H1 (cell line): Measurements from ENCODE around the gene RASAL1. TPM values are rescaled to one million over a fixed set of nuclear protein-coding genes. Genes with fewer than 3 reads are reported as not detected.

ENCODE experiments used
- CTCF ChIA-PET: fragments of 300-600 bp; sonication (Branson Sonifier 250); formaldehyde crosslinking; loops from one replicate; lab custom pipeline; 2021; ENCODE audit not compliant: partially characterized antibody; lab: Charles Lee
- POLR2A ChIA-PET: fragments of 300-600 bp; sonication (Branson Sonifier 250); formaldehyde crosslinking; loops from one replicate; lab custom pipeline; 2021; ENCODE audit warnings: inconsistent platforms; ENCODE audit not compliant: partially characterized antibody; lab: Charles Lee
- DNase-seq, 2 experiments: peaks; one replicate each; pipeline versions ENCODE4 v3.0.0 to v3.0.0-alpha.2; 2010 to 2022; ENCODE audit warnings: low spot score in 2 of 2, low read depth in 1 of 2, mixed read lengths in 1 of 2
- FAIRE-seq: peaks from 2 replicates; lab custom pipeline; 2011; peaks lifted over from hg19 to GRCh38; lab: Jason Lieb, UNC
- H2AFZ ChIP-seq: 2 replicates; pipeline ENCODE4 v1.8.1; 2012; ENCODE audit warnings: low read length, inconsistent platforms
- H2AK5ac ChIP-seq: 2 replicates; pipeline ENCODE4 v1.6.1; 2013; ENCODE audit warnings: low read depth, low read length
- H2BK120ac ChIP-seq: replicated peaks from 2 replicates; pipeline ENCODE3; 2013; ENCODE audit warnings: low read depth, low read length, inconsistent platforms
- H2BK12ac ChIP-seq: 2 replicates; pipeline ENCODE4 v1.6.1; 2013; ENCODE audit warnings: low read depth, low read length
- H2BK15ac ChIP-seq: 2 replicates; pipeline ENCODE4 v1.6.1; 2013; ENCODE audit warnings: low read length
- H2BK20ac ChIP-seq: 2 replicates; pipeline ENCODE4 v1.6.1; 2013; ENCODE audit warnings: low read length
- H2BK5ac ChIP-seq: 2 replicates; pipeline ENCODE4 v1.6.1; 2013; ENCODE audit warnings: low read depth, low read length
- H3K14ac ChIP-seq: 2 replicates; pipeline ENCODE4 v1.6.1; 2013; ENCODE audit warnings: inconsistent platforms; ENCODE audit not compliant: insufficient read length
- H3K18ac ChIP-seq: 2 replicates; pipeline ENCODE4 v1.6.1; 2013; ENCODE audit warnings: low read length; ENCODE audit errors: extremely low read depth
- H3K23ac ChIP-seq: 2 replicates; pipeline ENCODE4 v1.6.1; 2013; ENCODE audit warnings: inconsistent platforms; ENCODE audit not compliant: insufficient read length
- H3K23me2 ChIP-seq: 2 replicates; pipeline ENCODE4 v1.6.1; 2013; ENCODE audit warnings: low read depth, low read length
- H3K27ac ChIP-seq: 2 replicates; pipeline ENCODE4 v1.6.1; 2011; ENCODE audit warnings: low read depth, low read length, inconsistent platforms
- H3K27me3 ChIP-seq, 4 experiments: replicated peaks in 1 of 4; 1 replicate in 1 of 4; 2 replicates in 3 of 4; pipeline versions ENCODE4 v1.6.1 to v1.8.1; 2011 to 2013; ENCODE audit warnings: low read length in 3 of 4, mild to moderate bottlenecking in 3 of 4, inconsistent platforms in 2 of 4, mixed read lengths in 2 of 4, moderate library complexity in 1 of 4; ENCODE audit not compliant: control insufficient read depth in 3 of 4, insufficient read depth in 3 of 4; ENCODE audit errors: extremely low read depth in 1 of 4
- H3K36me3 ChIP-seq, 4 experiments: 2 replicates each; pipeline versions ENCODE4 v1.6.1 to v1.8.1; 2011 to 2013; ENCODE audit warnings: mild to moderate bottlenecking in 4 of 4, low read length in 3 of 4, moderate library complexity in 2 of 4, control low read depth in 1 of 4, inconsistent platforms in 1 of 4; ENCODE audit not compliant: insufficient read depth in 4 of 4, control insufficient read depth in 2 of 4
- H3K4ac ChIP-seq: replicated peaks from 2 replicates; pipeline ENCODE3; 2013; ENCODE audit warnings: low read length, low read depth, mixed read lengths, inconsistent platforms; ENCODE audit not compliant: insufficient read length
- H3K4me1 ChIP-seq, 4 experiments: replicated peaks in 1 of 4; 1 replicate in 1 of 4; 2 replicates in 3 of 4; pipeline versions ENCODE4 v1.6.1 to v1.8.1; 2011 to 2013; ENCODE audit warnings: low read length in 3 of 4, inconsistent platforms in 2 of 4, mixed read lengths in 1 of 4; ENCODE audit not compliant: insufficient read depth in 4 of 4, control insufficient read depth in 3 of 4
- H3K4me2 ChIP-seq, 2 experiments: 2 replicates each; pipeline versions ENCODE4 v1.6.1 to v1.8.1; 2011 to 2013; ENCODE audit warnings: low read depth in 2 of 2, low read length in 2 of 2, control low read depth in 1 of 2, inconsistent platforms in 1 of 2, mild to moderate bottlenecking in 1 of 2; ENCODE audit not compliant: insufficient read depth in 1 of 2
- H3K4me3 ChIP-seq, 4 experiments: fragments of 200-600, 300-600 bp in 1 of 4; sonication (generic), shearing (Covaris generic), sonication (Bioruptor Twin) in 1 of 4; 2 replicates each; pipeline versions ENCODE4 v1.5.1 to v1.8.1; 2011 to 2016; ENCODE audit warnings: low read length in 4 of 4, low read depth in 3 of 4, control low read depth in 2 of 4, inconsistent platforms in 2 of 4, mild to moderate bottlenecking in 2 of 4, mixed read lengths in 1 of 4, moderate library complexity in 1 of 4; ENCODE audit not compliant: insufficient read depth in 2 of 4; ENCODE audit errors: extremely low read depth in 1 of 4
- H3K56ac ChIP-seq: replicated peaks from 2 replicates; pipeline ENCODE3; 2013; ENCODE audit warnings: low read depth, mild to moderate bottlenecking, mixed read lengths, low read length, inconsistent platforms; ENCODE audit not compliant: insufficient read length
- H3K79me1 ChIP-seq: 2 replicates; pipeline ENCODE4 v1.6.1; 2013; ENCODE audit warnings: low read depth, low read length, control low read depth
- H3K79me2 ChIP-seq, 2 experiments: 2 replicates each; pipeline versions ENCODE4 v1.6.1 to v1.8.1; 2012 to 2013; ENCODE audit warnings: low read length in 2 of 2, mild to moderate bottlenecking in 2 of 2, inconsistent platforms in 1 of 2; ENCODE audit not compliant: insufficient read depth in 2 of 2, control insufficient read depth in 1 of 2
- H3K9ac ChIP-seq, 4 experiments: replicated peaks in 1 of 4; 1 replicate in 1 of 4; 2 replicates in 3 of 4; pipeline versions ENCODE4 v1.6.1 to v1.8.1; 2011 to 2013; ENCODE audit warnings: low read depth in 3 of 4, low read length in 3 of 4, control low read depth in 2 of 4, mild to moderate bottlenecking in 2 of 4, moderate library complexity in 2 of 4, inconsistent platforms in 1 of 4; ENCODE audit errors: extremely low read depth in 1 of 4
- H3K9me3 ChIP-seq, 2 experiments: 2 replicates each; pipeline versions ENCODE4 v1.6.1 to v1.8.1; 2012 to 2013; ENCODE audit warnings: mild to moderate bottlenecking in 2 of 2, moderate library complexity in 2 of 2, control low read depth in 1 of 2, inconsistent platforms in 1 of 2, low read depth in 1 of 2, low read length in 1 of 2, mixed read lengths in 1 of 2; ENCODE audit not compliant: insufficient read depth in 2 of 2
- H4K20me1 ChIP-seq, 2 experiments: replicated peaks in 1 of 2; 2 replicates each; pipeline versions ENCODE3 to v1.8.1; 2011 to 2013; ENCODE audit warnings: inconsistent platforms in 2 of 2, low read length in 2 of 2, mild to moderate bottlenecking in 1 of 2; ENCODE audit not compliant: insufficient read depth in 2 of 2, control insufficient read depth in 1 of 2
- H4K5ac ChIP-seq: 2 replicates; pipeline ENCODE4 v1.6.1; 2013; ENCODE audit warnings: low read length, low read depth, mixed read lengths, inconsistent platforms; ENCODE audit not compliant: insufficient read length
- H4K8ac ChIP-seq: 2 replicates; pipeline ENCODE4 v1.8.0; 2013; ENCODE audit warnings: mild to moderate bottlenecking, moderate library complexity, low read length, inconsistent platforms; ENCODE audit not compliant: insufficient read depth; ENCODE audit errors: extremely low read depth
- H4K91ac ChIP-seq: replicated peaks from 2 replicates; pipeline ENCODE3; 2013; ENCODE audit warnings: low read length, mixed read lengths, inconsistent platforms; ENCODE audit not compliant: insufficient read length
- EGR1 ChIP-seq: IDR thresholded peaks from 2 replicates; pipeline ENCODE4 v1.6.1; 2011; ENCODE audit warnings: low read depth, low read length, borderline replicate concordance
- SP1 ChIP-seq: IDR thresholded peaks from 2 replicates; pipeline ENCODE4 v1.6.1; 2011; ENCODE audit warnings: low read depth, low read length
- TEAD4 ChIP-seq: IDR thresholded peaks from 2 replicates; pipeline ENCODE4 v1.6.1; 2012; ENCODE audit warnings: low read depth, low read length, inconsistent platforms, mixed read lengths
- USF2 ChIP-seq: IDR thresholded peaks from 2 replicates; pipeline ENCODE4 v1.6.1; 2011; ENCODE audit warnings: low read length, improper control_type of control experiment
- WGBS, 2 experiments: shearing (Covaris generic) in 1 of 2; methylation state at CpG; one replicate each; pipeline versions ENCODE4 v1.1.6 to v1.1.7; 2013 to 2015; ENCODE audit warnings: low lambda C conversion rate in 2 of 2, mixed read lengths in 2 of 2, inconsistent platforms in 1 of 2, low coverage in 1 of 2, missing lambda C conversion rate in 1 of 2; ENCODE audit not compliant: insufficient replicate concordance in 2 of 2, insufficient coverage in 1 of 2, insufficient read length in 1 of 2; ENCODE audit errors: extremely low coverage in 1 of 2, missing lambda C conversion rate in 1 of 2; 5-methylcytosine and 5-hydroxymethylcytosine counted together
- polyA plus RNA-seq, 7 experiments: library from polyadenylated mRNA; depleted of rRNA in 3 of 7; stranded (reverse) in 5 of 7; unstranded in 2 of 7; fragments of >200 nt in 5 of 7; fragments of 200-250 nt in 2 of 7; gene quantifications; 1 replicate in 5 of 7; 2 replicates in 1 of 7; 4 replicates in 1 of 7; pipeline versions ENCODE4 v1.2.1 to v1.2.3, GENCODE V29; 2011 to 2013; ENCODE audit warnings: missing spikeins in 2 of 7, mixed read lengths in 2 of 7
- total RNA-seq: library from RNA; stranded (reverse); fragmentation: NEBNext Ultra II Directional; extraction: Animal tissue kit (Norgen Biotek cat#: 25700); gene quantifications from 2 replicates; pipeline ENCODE4 v1.2.1, GENCODE V29; 2021
- TF ChIP-seq, protein P1 (sequence below): IDR thresholded peaks from 2 replicates; pipeline ENCODE4 v1.6.1; 2012; ENCODE audit warnings: inconsistent platforms

The RASAL1 gene
- total and polyA plus RNA-seq, 2 of the 8 experiments (the other 6 are each of a cell fraction or from before 2014, with no cell fraction given), result 3.7 to 5.0 TPM

DNA sequence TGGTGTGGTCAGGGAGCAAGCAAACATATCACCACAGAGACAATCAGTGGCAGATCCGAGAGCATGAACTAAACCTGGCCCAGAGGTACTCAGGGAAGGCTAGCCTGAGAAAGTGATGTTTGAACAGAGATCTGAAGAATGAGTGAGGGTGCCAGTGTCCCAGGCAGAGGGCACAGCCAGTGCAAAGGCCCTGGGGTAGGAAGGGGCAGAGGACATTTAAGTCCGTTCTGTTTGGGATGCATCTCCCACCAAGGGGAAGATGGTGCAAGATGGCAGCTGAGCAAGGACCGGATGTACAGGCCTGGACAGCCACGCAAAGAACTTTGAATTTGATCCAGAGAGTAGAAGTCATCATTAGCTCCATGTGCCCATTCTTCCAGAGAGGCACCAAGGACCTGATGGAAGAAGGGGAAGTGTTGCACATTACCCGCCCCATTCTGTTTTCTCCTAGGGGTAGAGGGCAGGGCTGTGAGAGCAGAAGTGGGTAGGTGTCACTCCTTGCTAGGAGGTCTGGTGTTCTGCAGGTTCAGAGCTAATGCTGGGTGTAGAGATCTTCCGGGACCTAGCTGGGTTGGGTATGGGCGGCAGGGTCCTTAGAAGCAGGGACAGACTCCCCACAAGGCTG is 75.1 kb downstream of the RASAL1 start:
- ChIA-PET CTCF (interaction anchor here (1.0 to 12.0 kb wide), 3 partner anchors 10 to 36 kb away, joined by 3 to 96 read pairs (median 4); no protein-coding TSS in a partner anchor), POLR2A (no interaction called here)
- H4K20me1 ChIP-seq, result peaks cover 0 to 5% of the 10 kb centered on the region in 2 experiments
- TF ChIP-seq EGR1, result no peak
- TF ChIP-seq TEAD4, result no peak
- TF ChIP-seq USF2, result no peak
- TF ChIP-seq, protein P1, sequence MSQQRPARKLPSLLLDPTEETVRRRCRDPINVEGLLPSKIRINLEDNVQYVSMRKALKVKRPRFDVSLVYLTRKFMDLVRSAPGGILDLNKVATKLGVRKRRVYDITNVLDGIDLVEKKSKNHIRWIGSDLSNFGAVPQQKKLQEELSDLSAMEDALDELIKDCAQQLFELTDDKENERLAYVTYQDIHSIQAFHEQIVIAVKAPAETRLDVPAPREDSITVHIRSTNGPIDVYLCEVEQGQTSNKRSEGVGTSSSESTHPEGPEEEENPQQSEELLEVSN, result no peak
- TF ChIP-seq SP1, result no peak
- no peak overlapping the region for H2BK15ac ChIP-seq
- no peak overlapping the region for H2BK5ac ChIP-seq
- no peak overlapping the region for H4K5ac ChIP-seq
- no peak overlapping the region for H3K56ac ChIP-seq
- no peak overlapping the region for H3K9ac ChIP-seq
- H4K91ac ChIP-seq, result no peak overlapping the region
- H3K23ac ChIP-seq, result no peak overlapping the region
- no peak overlapping the region for H3K27ac ChIP-seq
- no peak overlapping the region for H2BK120ac ChIP-seq
- DNase-seq (no peak), FAIRE-seq (no peak)
- H3K14ac ChIP-seq, result no peak overlapping the region
- H3K4me1 ChIP-seq, result peaks cover 0 to 15% (median 9%) of the 10 kb centered on the region in 4 experiments; a peak in 6 of 7 replicates
- H3K79me1 ChIP-seq, result no peaks in the 10 kb centered on the region
- no peaks in the 10 kb centered on the region for H3K79me2 ChIP-seq
- no peaks in the 10 kb centered on the region for H3K36me3 ChIP-seq
- no peak overlapping the region for H3K4me3 ChIP-seq
- peaks cover 0 to 18% (median 16%) of the 10 kb centered on the region in 4 experiments; a peak in 6 of 7 replicates for H3K27me3 ChIP-seq
- H2AK5ac ChIP-seq, result no peak overlapping the region
- H3K4me2 ChIP-seq, result no peak overlapping the region
- no peak overlapping the region for H3K18ac ChIP-seq
- H3K9me3 ChIP-seq, result no peaks in the 10 kb centered on the region
- peaks cover 13% of the 10 kb centered on the region; the same call in 1 of the 2 replicates for H3K23me2 ChIP-seq
- H2AFZ ChIP-seq, result no peak overlapping the region
- 90% methylated on average over 7 of the region's 7 CpGs; no CpG with 5 or more reads in 1 of the 2 experiments for WGBS, 2 experiments
- no peak overlapping the region for H2BK20ac ChIP-seq
- H2BK12ac ChIP-seq, result 0 out of 2 replicates have a peak overlapping the region, but pooled peaks have one; percentile 9
- no peak overlapping the region for H4K8ac ChIP-seq
- no peak overlapping the region for H3K4ac ChIP-seq
